Mucosa of descending colon (tissue), 3 donors: ENCODE results near the gene TMEM126A. TPM values are rescaled to one million over a fixed set of nuclear protein-coding genes. Genes with fewer than 3 reads are reported as not detected.
"Not testable (repeated sequence)": the region's sequence is repeated elsewhere in the genome, so short reads cannot be mapped to it uniquely, and the experiment has no call there.

Experiments used
- ATAC-seq: fragments of 200-7000 bp; cut with Tn5 transposase; one replicate; pipeline ENCODE4 v1.9.1; 2020; ENCODE audit warnings: mild to moderate bottlenecking, moderate library complexity
- DNase-seq, 3 donors: peaks; one replicate each; pipeline ENCODE4 v3.0.0-alpha.2; 2020
- H3K36me3 ChIP-seq: fragments of 200-600 bp; one replicate; pipeline ENCODE4 v1.8.0; 2021; ENCODE audit warnings: low read depth, mild to moderate bottlenecking
- H3K4me1 ChIP-seq: fragments of 200-600 bp; one replicate; pipeline ENCODE4 v1.8.0; 2021; ENCODE audit warnings: low read depth, mild to moderate bottlenecking
- H3K4me3 ChIP-seq: fragments of 200-600 bp; one replicate; pipeline ENCODE4 v1.8.0; 2021; ENCODE audit warnings: mild to moderate bottlenecking
- H3K9me3 ChIP-seq: fragments of 200-600 bp; one replicate; pipeline ENCODE4 v1.8.0; 2021; ENCODE audit warnings: mild to moderate bottlenecking
- CTCF ChIP-seq: fragments of 200-600 bp; IDR thresholded peaks from one replicate; pipeline ENCODE4 v1.8.0; 2022; ENCODE audit warnings: antibody characterized with exemption, mild to moderate bottlenecking
- intact Hi-C, 2 donors: fragments of 100-400 bp; cut with DNase I in 1 of 2; cut with micrococcal nuclease in 1 of 2; formaldehyde crosslinking; loops; one replicate each; pipeline versions ENCODE4 v1.11.0 to v1.11.1; 2022; cut with DNase I, micrococcal nuclease
- total RNA-seq, 3 donors: library from RNA; stranded (reverse); fragmentation: NEBNext Ultra II Directional in 2 of 3; extraction: Animal tissue kit (Norgen Biotek cat#: 25700) in 2 of 3; gene quantifications; one replicate each; pipeline versions ENCODE4 v1.2.1 to v1.2.4, GENCODE V29; 2021 to 2023
- donor health status: DM: no; HTN: no; CAD: no; lungs with moderate emphysema.
- donor health status: DM: no; HTN: no; CAD: no.
- donor health status: DM: no; HTN: yes; CAD: no.

Gene TMEM126A
- total RNA-seq, 3 donors from 2014 or later = 18.8 to 25.8 (median 19.4) TPM

DNA sequence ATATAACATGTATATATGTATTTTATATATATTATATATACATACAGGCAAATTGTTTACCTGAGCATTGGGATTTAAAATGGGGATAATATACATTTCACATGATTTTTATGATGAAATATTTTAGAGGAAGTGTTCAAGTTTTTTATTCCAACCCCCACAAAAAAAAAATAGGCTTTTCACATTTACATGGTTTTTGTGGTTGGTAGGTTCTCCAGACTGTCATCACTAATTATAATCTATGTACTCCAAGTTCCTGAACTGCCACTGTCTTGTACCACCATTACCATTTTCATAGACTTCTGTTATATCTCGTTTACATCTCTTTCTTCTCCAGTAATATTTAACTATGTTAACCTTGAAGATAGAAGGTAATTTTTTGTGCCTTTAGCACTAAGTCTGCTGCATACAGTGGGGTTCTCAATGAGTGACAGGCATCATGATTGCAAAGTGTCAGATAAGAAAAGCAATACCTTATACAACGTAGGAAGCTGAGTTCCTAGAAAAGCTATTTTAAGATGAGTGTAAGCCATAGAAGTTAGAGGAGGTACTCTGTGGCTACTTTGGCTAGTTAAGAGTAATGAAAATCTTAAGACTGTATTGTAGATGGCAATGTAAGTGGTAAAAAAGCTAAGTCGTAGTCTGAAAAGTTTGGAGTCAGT lies 5.2 kb downstream of the TMEM126A start:
- no peak for TF ChIP-seq CTCF
- no peak for ATAC-seq
- Histone ChIP-seq H3K36me3 (no peaks in the 10 kb centered on the region), H3K9me3 (no peaks in the 10 kb centered on the region), H3K4me1 (peaks cover 11% of the 10 kb centered on the region), H3K4me3 (no peak overlapping the region)
- DNase-seq = no peak
- intact Hi-C loops = no loop called here

DNA sequence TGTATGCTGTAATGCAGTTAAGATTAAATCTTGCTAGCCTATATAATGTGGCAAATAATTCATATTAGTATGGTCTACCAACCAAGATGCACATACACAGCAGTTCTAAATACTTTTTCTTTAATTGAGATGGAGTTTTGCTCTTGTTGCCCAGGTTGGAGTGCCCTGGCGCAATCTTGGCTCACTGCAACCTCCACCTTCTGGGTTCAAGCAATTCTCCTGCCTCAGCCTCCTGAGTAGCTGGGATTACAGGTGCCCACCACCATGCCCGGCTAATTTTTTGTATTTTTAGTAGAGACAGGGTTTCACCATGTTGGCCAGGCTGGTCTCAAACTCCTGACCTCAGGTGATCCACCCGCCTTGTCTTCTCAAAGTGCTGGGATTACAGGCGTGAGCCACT lies 6.6 kb downstream of the TMEM126A start:
- H3K9me3 ChIP-seq, ATAC-seq, DNase-seq, H3K4me3 ChIP-seq, H3K4me1 ChIP-seq, H3K36me3 ChIP-seq, intact Hi-C loops: not testable (repeated sequence)

DNA sequence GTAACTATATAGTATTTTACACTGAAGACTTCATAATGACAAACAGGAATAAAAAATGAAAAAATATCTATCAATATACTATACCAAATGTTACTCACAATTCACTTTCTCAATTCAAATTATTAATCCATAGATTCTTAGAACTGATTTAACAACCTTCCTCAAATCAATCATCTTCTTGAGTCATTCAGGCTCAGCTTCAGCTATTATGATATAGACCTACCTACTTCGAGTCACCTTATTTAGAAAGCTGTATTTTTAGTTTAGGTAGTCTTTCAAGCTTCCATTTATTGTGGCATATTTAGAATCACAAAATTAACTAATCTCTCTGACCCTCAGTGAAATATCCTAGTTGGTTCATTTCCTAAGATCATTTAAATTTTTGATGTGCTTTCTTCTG lies 9.0 kb downstream of the TMEM126A start:
- no peak overlapping the region for H3K4me3 ChIP-seq
- no peaks in the 10 kb centered on the region for H3K9me3 ChIP-seq
- intact Hi-C loops = no loop called here
- TF ChIP-seq CTCF = no peak
- ATAC-seq (no peak), DNase-seq (no peak)
- H3K4me1 ChIP-seq = peaks cover 25% of the 10 kb centered on the region
- no peaks in the 10 kb centered on the region for H3K36me3 ChIP-seq

- H3K4me1 ChIP-seq = peaks cover 33% of the 10 kb centered on the region
- DNase-seq (no peak), ATAC-seq (no peak)
- intact Hi-C loops = no loop called here
- no peaks in the 10 kb centered on the region for H3K36me3 ChIP-seq
- no peaks in the 10 kb centered on the region for H3K9me3 ChIP-seq
- no peak overlapping the region for H3K4me3 ChIP-seq
- TF ChIP-seq CTCF = no peak
These were observed 10.4 kb downstream of the TMEM126A start for GRCh38 chr11:85658180-85658579.

DNA sequence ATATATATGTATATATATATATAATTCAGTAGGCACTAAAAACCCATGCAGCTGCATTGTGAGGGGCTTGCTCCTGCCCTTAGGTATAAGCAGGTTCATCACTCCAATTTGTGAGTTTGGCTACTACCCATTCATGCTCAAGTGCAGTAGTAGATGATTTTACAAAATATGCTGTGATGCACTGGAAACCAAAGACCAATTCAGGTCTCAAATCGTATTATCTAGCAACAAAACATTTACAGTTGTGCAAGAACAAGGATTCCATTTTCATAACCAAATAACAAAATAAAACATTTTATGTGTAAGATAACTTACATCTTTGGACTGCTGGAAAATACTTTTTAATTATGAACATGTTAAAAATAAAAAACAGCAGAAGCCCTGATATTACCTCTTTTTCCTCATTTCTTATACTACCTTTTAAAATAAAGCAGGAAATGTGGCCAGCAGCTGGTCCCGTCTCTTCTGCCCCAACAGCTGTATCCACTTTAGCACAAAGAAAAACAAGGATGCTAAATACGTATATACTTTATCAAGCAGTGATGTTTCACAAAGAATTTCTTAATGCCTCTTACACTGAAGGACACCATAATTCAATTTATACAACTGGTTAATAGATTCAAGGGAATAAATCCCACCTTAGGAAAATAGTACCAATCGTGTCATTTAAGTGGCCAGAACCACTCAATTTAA lies 14.4 kb downstream of the TMEM126A start:
- Histone ChIP-seq H3K9me3 (no peaks in the 10 kb centered on the region), H3K4me3 (no peak overlapping the region), H3K36me3 (no peaks in the 10 kb centered on the region), H3K4me1 (peaks cover 42% of the 10 kb centered on the region)
- intact Hi-C loops = no loop called here
- no peak for DNase-seq
- ATAC-seq = no peak
- TF ChIP-seq CTCF = no peak

DNA sequence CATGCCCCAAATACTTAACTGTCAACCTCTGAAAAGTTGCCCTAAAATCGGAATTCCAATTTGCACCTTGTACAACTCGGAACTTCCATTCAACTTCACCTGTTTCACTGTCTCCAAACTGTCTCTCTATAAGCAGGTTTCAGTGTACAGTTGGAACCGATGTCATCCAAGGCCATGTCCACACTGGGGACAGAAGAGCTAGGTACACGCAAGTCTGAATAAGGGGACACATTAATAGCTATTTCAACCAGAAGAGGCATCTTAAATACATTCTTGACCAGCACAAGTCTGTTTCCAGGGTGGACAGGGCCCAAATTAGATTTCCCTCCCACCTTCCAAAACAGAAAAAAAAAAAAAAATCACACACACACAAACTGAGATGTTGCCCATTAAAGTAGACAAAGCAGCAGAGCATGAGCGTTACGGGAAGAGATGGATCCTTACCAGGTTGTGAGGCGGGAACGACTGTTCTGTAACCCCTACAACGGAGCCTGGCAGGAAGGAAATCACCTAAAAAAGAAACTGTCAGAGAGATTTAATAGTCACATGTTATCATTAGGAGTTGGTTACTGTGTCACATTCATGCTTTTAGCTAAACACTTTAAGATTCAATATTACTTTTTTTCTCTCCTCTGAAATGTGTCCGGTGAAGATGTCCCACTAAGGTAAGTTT lies 15.4 kb downstream of the TMEM126A start:
- no peaks in the 10 kb centered on the region for H3K9me3 ChIP-seq
- no peaks in the 10 kb centered on the region for H3K36me3 ChIP-seq
- no peak for TF ChIP-seq CTCF
- intact Hi-C loops = no loop called here
- DNase-seq = no peak
- peaks cover 42% of the 10 kb centered on the region for H3K4me1 ChIP-seq
- H3K4me3 ChIP-seq = peak overlapping the region; percentile 56
- no peak for ATAC-seq
